Measurements from ENCODE around the gene COL25A1. TPM values are rescaled to one million over a fixed set of nuclear protein-coding genes. Genes with fewer than 3 reads are reported as not detected.

COL25A1 gene
- total RNA-seq, 1 experiment from 2014 or later, result not detected

GRCh38 chr4:108922191-108922590 lies 380.3 kb downstream of the COL25A1 start:
- no peaks in the 10 kb centered on the region for H3K4me1 ChIP-seq (ENCODE audit: control insufficient read depth, insufficient read depth, low read length)
- no peaks in the 10 kb centered on the region for H3K9me3 ChIP-seq (ENCODE audit: control insufficient read depth, insufficient read depth, low read depth, low read length)
- no peaks in the 10 kb centered on the region for H3K27me3 ChIP-seq (ENCODE audit: control insufficient read depth, insufficient read depth, low read length)
- BruUV-seq (replicated peaks), result no TSS peak
- H3K27ac ChIP-seq (ENCODE audit: low read length), result no peak overlapping the region
- TF ChIP-seq, protein P1, sequence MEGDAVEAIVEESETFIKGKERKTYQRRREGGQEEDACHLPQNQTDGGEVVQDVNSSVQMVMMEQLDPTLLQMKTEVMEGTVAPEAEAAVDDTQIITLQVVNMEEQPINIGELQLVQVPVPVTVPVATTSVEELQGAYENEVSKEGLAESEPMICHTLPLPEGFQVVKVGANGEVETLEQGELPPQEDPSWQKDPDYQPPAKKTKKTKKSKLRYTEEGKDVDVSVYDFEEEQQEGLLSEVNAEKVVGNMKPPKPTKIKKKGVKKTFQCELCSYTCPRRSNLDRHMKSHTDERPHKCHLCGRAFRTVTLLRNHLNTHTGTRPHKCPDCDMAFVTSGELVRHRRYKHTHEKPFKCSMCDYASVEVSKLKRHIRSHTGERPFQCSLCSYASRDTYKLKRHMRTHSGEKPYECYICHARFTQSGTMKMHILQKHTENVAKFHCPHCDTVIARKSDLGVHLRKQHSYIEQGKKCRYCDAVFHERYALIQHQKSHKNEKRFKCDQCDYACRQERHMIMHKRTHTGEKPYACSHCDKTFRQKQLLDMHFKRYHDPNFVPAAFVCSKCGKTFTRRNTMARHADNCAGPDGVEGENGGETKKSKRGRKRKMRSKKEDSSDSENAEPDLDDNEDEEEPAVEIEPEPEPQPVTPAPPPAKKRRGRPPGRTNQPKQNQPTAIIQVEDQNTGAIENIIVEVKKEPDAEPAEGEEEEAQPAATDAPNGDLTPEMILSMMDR (IDR thresholded peaks at IDR 0.05), result no peak
- TF ChIP-seq POLR2AphosphoS5 (IDR thresholded peaks at IDR 0.05; ENCODE audit: low read depth, low read length) (no peak), SIN3A (IDR thresholded peaks at IDR 0.05; ENCODE audit: borderline replicate concordance, insufficient read depth, low read depth, low read length) (no peak), TCF7L2 (IDR thresholded peaks at IDR 0.05; ENCODE audit: low read depth, low read length) (no peak)
- TF ChIP-seq, protein P2, sequence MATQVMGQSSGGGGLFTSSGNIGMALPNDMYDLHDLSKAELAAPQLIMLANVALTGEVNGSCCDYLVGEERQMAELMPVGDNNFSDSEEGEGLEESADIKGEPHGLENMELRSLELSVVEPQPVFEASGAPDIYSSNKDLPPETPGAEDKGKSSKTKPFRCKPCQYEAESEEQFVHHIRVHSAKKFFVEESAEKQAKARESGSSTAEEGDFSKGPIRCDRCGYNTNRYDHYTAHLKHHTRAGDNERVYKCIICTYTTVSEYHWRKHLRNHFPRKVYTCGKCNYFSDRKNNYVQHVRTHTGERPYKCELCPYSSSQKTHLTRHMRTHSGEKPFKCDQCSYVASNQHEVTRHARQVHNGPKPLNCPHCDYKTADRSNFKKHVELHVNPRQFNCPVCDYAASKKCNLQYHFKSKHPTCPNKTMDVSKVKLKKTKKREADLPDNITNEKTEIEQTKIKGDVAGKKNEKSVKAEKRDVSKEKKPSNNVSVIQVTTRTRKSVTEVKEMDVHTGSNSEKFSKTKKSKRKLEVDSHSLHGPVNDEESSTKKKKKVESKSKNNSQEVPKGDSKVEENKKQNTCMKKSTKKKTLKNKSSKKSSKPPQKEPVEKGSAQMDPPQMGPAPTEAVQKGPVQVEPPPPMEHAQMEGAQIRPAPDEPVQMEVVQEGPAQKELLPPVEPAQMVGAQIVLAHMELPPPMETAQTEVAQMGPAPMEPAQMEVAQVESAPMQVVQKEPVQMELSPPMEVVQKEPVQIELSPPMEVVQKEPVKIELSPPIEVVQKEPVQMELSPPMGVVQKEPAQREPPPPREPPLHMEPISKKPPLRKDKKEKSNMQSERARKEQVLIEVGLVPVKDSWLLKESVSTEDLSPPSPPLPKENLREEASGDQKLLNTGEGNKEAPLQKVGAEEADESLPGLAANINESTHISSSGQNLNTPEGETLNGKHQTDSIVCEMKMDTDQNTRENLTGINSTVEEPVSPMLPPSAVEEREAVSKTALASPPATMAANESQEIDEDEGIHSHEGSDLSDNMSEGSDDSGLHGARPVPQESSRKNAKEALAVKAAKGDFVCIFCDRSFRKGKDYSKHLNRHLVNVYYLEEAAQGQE (IDR thresholded peaks at IDR 0.05; ENCODE audit: insufficient read depth in 1 of 2, low read depth in 2 of 2, low read length in 1 of 2), result no peak
- intact Hi-C loops (cut with micrococcal nuclease; ENCODE audit: unreplicated experiment) (no loop called here), in situ Hi-C loops (cut with HindIII; ENCODE audit: low pct_unique_long_range_greater_than_20kb, low sequenced_read_pairs) (no loop called here)
- H3K4me3 ChIP-seq (ENCODE audit: low read depth in 2 of 2, low read length in 2 of 2), result no peak overlapping the region
- POLR2A ChIA-PET, result no interaction called here
- no peaks in the 10 kb centered on the region for H3K36me3 ChIP-seq (ENCODE audit: control insufficient read depth, insufficient read depth, low read length)
- CTCF ChIA-PET, result no interaction called here
- DNase-seq (ENCODE audit: low read depth, low spot score) (no peak), ATAC-seq (no peak)

GRCh38 chr4:108920395-108921087 lies 381.9 kb downstream of the COL25A1 start:
- DNase-seq (ENCODE audit: low read depth, low spot score) (no peak), ATAC-seq (no peak)
- no peak overlapping the region for H3K27ac ChIP-seq (ENCODE audit: low read length)
- ChIA-PET POLR2A (no interaction called here), CTCF (no interaction called here)
- TF ChIP-seq, protein P2 (IDR thresholded peaks at IDR 0.05; ENCODE audit: insufficient read depth in 1 of 2, low read depth in 2 of 2, low read length in 1 of 2), result no peak
- no peaks in the 10 kb centered on the region for H3K4me1 ChIP-seq (ENCODE audit: control insufficient read depth, insufficient read depth, low read length)
- intact Hi-C loops (cut with micrococcal nuclease; ENCODE audit: unreplicated experiment) (no loop called here), in situ Hi-C loops (cut with HindIII; ENCODE audit: low pct_unique_long_range_greater_than_20kb, low sequenced_read_pairs) (no loop called here)
- H3K36me3 ChIP-seq (ENCODE audit: control insufficient read depth, insufficient read depth, low read length), result no peaks in the 10 kb centered on the region
- BruUV-seq (replicated peaks), result no TSS peak
- no peaks in the 10 kb centered on the region for H3K9me3 ChIP-seq (ENCODE audit: control insufficient read depth, insufficient read depth, low read depth, low read length)
- no peaks in the 10 kb centered on the region for H3K27me3 ChIP-seq (ENCODE audit: control insufficient read depth, insufficient read depth, low read length)
- no peak overlapping the region for H3K4me3 ChIP-seq (ENCODE audit: low read depth in 2 of 2, low read length in 2 of 2)

All from Panc1 (cell line).